ENCODE measurements around the gene CAP1. TPM values are rescaled to one million over a fixed set of nuclear protein-coding genes. Genes with fewer than 3 reads are reported as not detected.

The CAP1 gene
- total and polyA plus RNA-seq, 9 of the 15 experiments (the other 6 are each of a cell fraction or from before 2014, with no cell fraction given), result 230 to 658 (median 281) TPM

DNA sequence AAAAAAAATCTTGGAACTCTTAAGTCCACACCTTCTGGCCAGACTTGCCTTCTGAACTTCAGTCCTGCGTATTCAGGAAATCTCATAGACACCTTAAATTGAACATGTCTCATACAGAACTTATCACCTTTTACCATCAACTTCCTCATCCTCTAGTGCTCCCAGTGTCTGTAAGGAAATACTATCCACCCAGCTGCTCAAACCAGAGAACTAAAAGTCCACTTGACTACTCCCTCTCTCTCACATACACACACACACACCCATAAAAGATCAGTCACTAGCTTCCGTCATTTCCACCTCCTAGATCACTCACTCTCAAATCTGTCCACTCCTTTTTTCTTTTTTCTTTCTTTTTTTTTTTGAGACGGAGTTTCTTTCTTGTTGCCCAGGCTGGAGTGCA, 10.9 kb upstream of the CAP1 start (continued):
- TF ChIP-seq, protein P1, sequence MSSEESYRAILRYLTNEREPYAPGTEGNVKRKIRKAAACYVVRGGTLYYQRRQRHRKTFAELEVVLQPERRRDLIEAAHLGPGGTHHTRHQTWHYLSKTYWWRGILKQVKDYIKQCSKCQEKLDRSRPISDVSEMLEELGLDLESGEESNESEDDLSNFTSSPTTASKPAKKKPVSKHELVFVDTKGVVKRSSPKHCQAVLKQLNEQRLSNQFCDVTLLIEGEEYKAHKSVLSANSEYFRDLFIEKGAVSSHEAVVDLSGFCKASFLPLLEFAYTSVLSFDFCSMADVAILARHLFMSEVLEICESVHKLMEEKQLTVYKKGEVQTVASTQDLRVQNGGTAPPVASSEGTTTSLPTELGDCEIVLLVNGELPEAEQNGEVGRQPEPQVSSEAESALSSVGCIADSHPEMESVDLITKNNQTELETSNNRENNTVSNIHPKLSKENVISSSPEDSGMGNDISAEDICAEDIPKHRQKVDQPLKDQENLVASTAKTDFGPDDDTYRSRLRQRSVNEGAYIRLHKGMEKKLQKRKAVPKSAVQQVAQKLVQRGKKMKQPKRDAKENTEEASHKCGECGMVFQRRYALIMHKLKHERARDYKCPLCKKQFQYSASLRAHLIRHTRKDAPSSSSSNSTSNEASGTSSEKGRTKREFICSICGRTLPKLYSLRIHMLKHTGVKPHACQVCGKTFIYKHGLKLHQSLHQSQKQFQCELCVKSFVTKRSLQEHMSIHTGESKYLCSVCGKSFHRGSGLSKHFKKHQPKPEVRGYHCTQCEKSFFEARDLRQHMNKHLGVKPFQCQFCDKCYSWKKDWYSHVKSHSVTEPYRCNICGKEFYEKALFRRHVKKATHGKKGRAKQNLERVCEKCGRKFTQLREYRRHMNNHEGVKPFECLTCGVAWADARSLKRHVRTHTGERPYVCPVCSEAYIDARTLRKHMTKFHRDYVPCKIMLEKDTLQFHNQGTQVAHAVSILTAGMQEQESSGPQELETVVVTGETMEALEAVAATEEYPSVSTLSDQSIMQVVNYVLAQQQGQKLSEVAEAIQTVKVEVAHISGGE (CRISPR knock-in tag; IDR thresholded peaks at IDR 0.05), result 0 out of 6 replicates have a peak, but pooled peaks of 1 of the 3 experiments have one; percentile 39
- TF ChIP-seq ZNF324 (CRISPR knock-in tag; IDR thresholded peaks at IDR 0.05) (no peak), ZNF586 (CRISPR knock-in tag; conservative IDR thresholded peaks at IDR 0.05) (no peak), MCM3 (IDR thresholded peaks at IDR 0.05) (no peak), GABPB1 (CRISPR knock-in tag; IDR thresholded peaks at IDR 0.05) (peak; percentile 34), NCOA6 (IDR thresholded peaks at IDR 0.05) (no peak), ADNP (tag; IDR thresholded peaks at IDR 0.05) (no peak), SOX6 (IDR thresholded peaks at IDR 0.05) (no peak), BRD4 (IDR thresholded peaks at IDR 0.05) (no peak), NFATC3 (IDR thresholded peaks at IDR 0.05) (no peak), ZNF77 (CRISPR knock-in tag; IDR thresholded peaks at IDR 0.05) (no peak), XRCC4 (IDR thresholded peaks at IDR 0.05; ENCODE audit: extremely low read depth, insufficient read depth, insufficient read length) (no peak), ZZZ3 (IDR thresholded peaks at IDR 0.05) (no peak), ZNF143 (CRISPR knock-in tag; IDR thresholded peaks at IDR 0.05) (no peak), ZNF253 (CRISPR knock-in tag; conservative IDR thresholded peaks at IDR 0.05) (no peak), TCF3 (CRISPR knock-in tag; IDR thresholded peaks at IDR 0.05) (no peak)
- TF ChIP-seq, protein P2, sequence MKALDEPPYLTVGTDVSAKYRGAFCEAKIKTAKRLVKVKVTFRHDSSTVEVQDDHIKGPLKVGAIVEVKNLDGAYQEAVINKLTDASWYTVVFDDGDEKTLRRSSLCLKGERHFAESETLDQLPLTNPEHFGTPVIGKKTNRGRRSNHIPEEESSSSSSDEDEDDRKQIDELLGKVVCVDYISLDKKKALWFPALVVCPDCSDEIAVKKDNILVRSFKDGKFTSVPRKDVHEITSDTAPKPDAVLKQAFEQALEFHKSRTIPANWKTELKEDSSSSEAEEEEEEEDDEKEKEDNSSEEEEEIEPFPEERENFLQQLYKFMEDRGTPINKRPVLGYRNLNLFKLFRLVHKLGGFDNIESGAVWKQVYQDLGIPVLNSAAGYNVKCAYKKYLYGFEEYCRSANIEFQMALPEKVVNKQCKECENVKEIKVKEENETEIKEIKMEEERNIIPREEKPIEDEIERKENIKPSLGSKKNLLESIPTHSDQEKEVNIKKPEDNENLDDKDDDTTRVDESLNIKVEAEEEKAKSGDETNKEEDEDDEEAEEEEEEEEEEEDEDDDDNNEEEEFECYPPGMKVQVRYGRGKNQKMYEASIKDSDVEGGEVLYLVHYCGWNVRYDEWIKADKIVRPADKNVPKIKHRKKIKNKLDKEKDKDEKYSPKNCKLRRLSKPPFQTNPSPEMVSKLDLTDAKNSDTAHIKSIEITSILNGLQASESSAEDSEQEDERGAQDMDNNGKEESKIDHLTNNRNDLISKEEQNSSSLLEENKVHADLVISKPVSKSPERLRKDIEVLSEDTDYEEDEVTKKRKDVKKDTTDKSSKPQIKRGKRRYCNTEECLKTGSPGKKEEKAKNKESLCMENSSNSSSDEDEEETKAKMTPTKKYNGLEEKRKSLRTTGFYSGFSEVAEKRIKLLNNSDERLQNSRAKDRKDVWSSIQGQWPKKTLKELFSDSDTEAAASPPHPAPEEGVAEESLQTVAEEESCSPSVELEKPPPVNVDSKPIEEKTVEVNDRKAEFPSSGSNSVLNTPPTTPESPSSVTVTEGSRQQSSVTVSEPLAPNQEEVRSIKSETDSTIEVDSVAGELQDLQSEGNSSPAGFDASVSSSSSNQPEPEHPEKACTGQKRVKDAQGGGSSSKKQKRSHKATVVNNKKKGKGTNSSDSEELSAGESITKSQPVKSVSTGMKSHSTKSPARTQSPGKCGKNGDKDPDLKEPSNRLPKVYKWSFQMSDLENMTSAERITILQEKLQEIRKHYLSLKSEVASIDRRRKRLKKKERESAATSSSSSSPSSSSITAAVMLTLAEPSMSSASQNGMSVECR (CRISPR knock-in tag; IDR thresholded peaks at IDR 0.05), result no peak
- TF ChIP-seq, protein P3, sequence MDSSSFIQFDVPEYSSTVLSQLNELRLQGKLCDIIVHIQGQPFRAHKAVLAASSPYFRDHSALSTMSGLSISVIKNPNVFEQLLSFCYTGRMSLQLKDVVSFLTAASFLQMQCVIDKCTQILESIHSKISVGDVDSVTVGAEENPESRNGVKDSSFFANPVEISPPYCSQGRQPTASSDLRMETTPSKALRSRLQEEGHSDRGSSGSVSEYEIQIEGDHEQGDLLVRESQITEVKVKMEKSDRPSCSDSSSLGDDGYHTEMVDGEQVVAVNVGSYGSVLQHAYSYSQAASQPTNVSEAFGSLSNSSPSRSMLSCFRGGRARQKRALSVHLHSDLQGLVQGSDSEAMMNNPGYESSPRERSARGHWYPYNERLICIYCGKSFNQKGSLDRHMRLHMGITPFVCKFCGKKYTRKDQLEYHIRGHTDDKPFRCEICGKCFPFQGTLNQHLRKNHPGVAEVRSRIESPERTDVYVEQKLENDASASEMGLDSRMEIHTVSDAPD (CRISPR knock-in tag; IDR thresholded peaks at IDR 0.05), result no peak
- TF ChIP-seq, protein P4, sequence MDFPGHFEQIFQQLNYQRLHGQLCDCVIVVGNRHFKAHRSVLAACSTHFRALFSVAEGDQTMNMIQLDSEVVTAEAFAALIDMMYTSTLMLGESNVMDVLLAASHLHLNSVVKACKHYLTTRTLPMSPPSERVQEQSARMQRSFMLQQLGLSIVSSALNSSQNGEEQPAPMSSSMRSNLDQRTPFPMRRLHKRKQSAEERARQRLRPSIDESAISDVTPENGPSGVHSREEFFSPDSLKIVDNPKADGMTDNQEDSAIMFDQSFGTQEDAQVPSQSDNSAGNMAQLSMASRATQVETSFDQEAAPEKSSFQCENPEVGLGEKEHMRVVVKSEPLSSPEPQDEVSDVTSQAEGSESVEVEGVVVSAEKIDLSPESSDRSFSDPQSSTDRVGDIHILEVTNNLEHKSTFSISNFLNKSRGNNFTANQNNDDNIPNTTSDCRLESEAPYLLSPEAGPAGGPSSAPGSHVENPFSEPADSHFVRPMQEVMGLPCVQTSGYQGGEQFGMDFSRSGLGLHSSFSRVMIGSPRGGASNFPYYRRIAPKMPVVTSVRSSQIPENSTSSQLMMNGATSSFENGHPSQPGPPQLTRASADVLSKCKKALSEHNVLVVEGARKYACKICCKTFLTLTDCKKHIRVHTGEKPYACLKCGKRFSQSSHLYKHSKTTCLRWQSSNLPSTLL (IDR thresholded peaks at IDR 0.05), result no peak
